Skeletal muscle tissue (tissue), 4 donors: ENCODE results near the gene DVL3. TPM values are rescaled to one million over a fixed set of nuclear protein-coding genes. Genes with fewer than 3 reads are reported as not detected.

ENCODE experiments used
- H3K27ac ChIP-seq: one replicate; pipeline ENCODE4 v1.7.0; 2013; ENCODE audit warnings: mild to moderate bottlenecking, low read depth, low read length, inconsistent platforms
- H3K27me3 ChIP-seq, 3 donors: one replicate each; pipeline ENCODE4 v1.7.0; 2013; ENCODE audit warnings: low read length in 3 of 3; ENCODE audit not compliant: control insufficient read depth in 3 of 3, insufficient read depth in 3 of 3
- H3K36me3 ChIP-seq, 3 donors: one replicate each; pipeline ENCODE4 v1.7.0; 2013; ENCODE audit warnings: low read length in 3 of 3; ENCODE audit not compliant: control insufficient read depth in 3 of 3, insufficient read depth in 3 of 3
- H3K4me1 ChIP-seq, 3 donors: one replicate each; pipeline ENCODE4 v1.7.0; 2013; ENCODE audit warnings: low read length in 3 of 3, mild to moderate bottlenecking in 3 of 3; ENCODE audit not compliant: control insufficient read depth in 3 of 3, insufficient read depth in 3 of 3
- H3K4me3 ChIP-seq, 3 donors: one replicate each; pipeline ENCODE4 v1.7.0; 2013; ENCODE audit warnings: low read length in 3 of 3
- H3K9ac ChIP-seq, 3 donors: one replicate each; pipeline ENCODE4 v1.7.0; 2013; ENCODE audit warnings: low read length in 3 of 3, mild to moderate bottlenecking in 3 of 3, moderate library complexity in 2 of 3, low read depth in 1 of 3
- H3K9me3 ChIP-seq, 3 donors: one replicate each; pipeline ENCODE4 v1.7.0; 2013; ENCODE audit warnings: low read length in 3 of 3; ENCODE audit not compliant: control insufficient read depth in 3 of 3
- total RNA-seq: library from RNA; depleted of rRNA; stranded (reverse); fragments of >200 nt; gene quantifications from one replicate; pipeline ENCODE4 v1.2.3, GENCODE V29; 2014
- donor health status: Osteomylitis.

The DVL3 gene
- total RNA-seq, 1 donor from 2014 or later: 23.5 TPM

DNA sequence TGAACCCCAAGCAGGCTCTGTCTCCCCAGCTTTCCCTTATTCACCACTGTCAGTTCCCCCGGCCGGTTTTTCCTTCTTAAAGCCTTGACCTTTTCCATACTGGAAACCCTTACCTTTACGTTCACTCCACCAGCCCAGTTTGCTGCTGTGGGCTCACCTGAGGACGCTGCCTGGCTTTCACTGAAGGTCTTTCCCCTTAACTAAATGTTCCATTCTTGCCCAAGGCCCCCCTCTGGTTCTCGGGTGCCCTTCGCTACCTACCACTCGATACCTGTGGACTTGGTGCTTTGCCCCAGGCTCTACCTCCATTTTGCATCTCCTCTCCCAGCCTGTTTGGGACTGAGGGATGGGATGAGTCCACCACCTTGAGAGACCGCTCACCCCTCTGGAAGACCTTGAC lies 20.3 kb downstream of the DVL3 start:
- peaks cover 49 to 56% (median 52%) of the 10 kb centered on the region in 3 donors for H3K36me3 ChIP-seq
- H3K4me1 ChIP-seq: peaks cover 40 to 54% (median 42%) of the 10 kb centered on the region in 3 donors
- H3K9me3 ChIP-seq: no peaks in the 10 kb centered on the region
- H3K9ac ChIP-seq: peak overlapping the region; percentile 92 to 99 (median 99)
- peak overlapping the region; percentile 93 for H3K27ac ChIP-seq
- no peaks in the 10 kb centered on the region for H3K27me3 ChIP-seq
- peak overlapping the region; percentile 91 to 98 (median 98) for H3K4me3 ChIP-seq

DNA sequence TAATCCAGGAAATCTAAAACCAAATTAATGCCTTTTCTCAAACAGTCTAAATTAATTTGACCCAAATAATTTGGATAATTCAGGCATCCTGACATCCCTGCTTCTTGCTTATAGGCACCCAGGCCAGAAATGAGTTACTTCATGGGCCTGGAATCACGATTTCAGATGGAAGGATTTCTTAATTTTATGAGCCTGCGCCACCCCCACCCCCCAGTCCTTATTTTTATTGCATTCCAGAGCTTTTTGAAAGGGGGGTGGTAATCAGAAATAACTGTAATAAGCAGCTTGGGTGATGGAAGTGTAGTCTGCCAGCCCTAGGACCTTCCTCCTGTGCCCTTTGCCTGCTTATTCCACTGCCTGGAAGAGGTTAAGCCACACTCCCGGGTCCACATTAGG lies 20.8 kb downstream of the DVL3 start:
- Histone ChIP-seq H3K27ac (peak overlapping the region; percentile 93), H3K27me3 (no peaks in the 10 kb centered on the region), H3K36me3 (peaks cover 51 to 57% (median 52%) of the 10 kb centered on the region in 3 donors), H3K4me1 (peaks cover 40 to 56% (median 42%) of the 10 kb centered on the region in 3 donors), H3K9me3 (no peaks in the 10 kb centered on the region), H3K4me3 (peak overlapping the region; percentile 91 to 98 (median 98)), H3K9ac (peak overlapping the region; percentile 92 to 99 (median 99))

GRCh38 chr3:184176377-184177330 lies 21.5 kb downstream of the DVL3 start:
- H3K27me3 ChIP-seq: no peaks in the 10 kb centered on the region
- H3K36me3 ChIP-seq: peaks cover 51 to 58% (median 52%) of the 10 kb centered on the region in 3 donors
- H3K27ac ChIP-seq: peak overlapping the region; percentile 93
- no peaks in the 10 kb centered on the region for H3K9me3 ChIP-seq
- H3K4me3 ChIP-seq: peak overlapping the region; percentile 91 to 98 (median 98)
- H3K9ac ChIP-seq: peak overlapping the region; percentile 92 to 99 (median 99)
- H3K4me1 ChIP-seq: peaks cover 40 to 56% (median 42%) of the 10 kb centered on the region in 3 donors

DNA sequence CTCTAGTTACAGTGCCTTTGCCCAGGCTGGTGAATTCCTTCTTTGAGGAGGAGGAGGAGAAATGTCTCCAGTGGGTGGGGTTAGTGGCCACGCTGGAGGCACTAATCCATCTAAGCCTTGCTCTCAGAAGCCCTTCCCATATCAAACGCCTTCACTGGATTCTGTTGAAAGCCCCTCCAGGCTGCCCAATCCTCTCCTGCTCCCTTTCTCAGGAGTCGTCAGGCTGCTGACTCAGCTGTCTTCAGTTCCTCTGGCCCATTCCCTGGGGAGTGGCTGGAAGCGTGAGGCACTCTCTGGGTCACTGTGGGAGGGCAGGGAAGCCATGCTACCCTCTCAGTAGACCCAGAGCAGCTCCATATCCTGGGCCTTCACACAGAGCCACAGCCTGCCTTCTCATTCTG lies 22.2 kb downstream of the DVL3 start:
- H3K36me3 ChIP-seq: peaks cover 53 to 58% (median 55%) of the 10 kb centered on the region in 3 donors
- H3K4me3 ChIP-seq: peak overlapping the region; percentile 91 to 98 (median 98)
- peak overlapping the region; percentile 93 for H3K27ac ChIP-seq
- H3K4me1 ChIP-seq: peaks cover 40 to 56% (median 40%) of the 10 kb centered on the region in 3 donors
- peak overlapping the region; percentile 92 to 99 (median 99) for H3K9ac ChIP-seq
- no peaks in the 10 kb centered on the region for H3K27me3 ChIP-seq
- H3K9me3 ChIP-seq: no peaks in the 10 kb centered on the region

DNA sequence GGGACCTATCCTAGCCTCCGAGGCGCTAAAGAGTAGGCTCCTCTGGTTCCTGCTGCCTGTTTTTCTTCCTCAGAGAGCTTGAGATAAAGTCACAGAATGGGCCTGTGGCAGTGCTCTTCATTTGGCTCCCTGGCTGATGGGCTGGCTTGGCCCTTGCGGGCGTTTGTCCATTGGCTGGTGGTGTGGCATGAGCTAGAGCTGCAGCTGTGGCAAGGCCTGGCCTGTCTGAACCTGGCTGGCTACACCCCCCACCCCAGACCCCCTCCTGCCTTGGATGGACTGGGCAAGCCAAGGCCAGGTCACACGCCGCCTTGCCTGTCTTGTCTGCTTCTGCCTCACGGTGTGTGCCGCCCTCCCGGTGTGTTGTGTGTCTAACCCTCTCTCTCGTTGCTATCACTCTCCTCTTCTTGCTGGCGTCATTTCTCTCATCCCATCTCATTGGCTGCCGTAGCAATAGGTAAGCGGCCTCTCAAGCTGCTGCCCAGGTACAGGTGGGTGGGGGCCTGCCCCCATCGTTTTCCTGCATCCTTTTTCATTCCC lies 22.7 kb downstream of the DVL3 start:
- peak overlapping the region; percentile 93 for H3K27ac ChIP-seq

DNA sequence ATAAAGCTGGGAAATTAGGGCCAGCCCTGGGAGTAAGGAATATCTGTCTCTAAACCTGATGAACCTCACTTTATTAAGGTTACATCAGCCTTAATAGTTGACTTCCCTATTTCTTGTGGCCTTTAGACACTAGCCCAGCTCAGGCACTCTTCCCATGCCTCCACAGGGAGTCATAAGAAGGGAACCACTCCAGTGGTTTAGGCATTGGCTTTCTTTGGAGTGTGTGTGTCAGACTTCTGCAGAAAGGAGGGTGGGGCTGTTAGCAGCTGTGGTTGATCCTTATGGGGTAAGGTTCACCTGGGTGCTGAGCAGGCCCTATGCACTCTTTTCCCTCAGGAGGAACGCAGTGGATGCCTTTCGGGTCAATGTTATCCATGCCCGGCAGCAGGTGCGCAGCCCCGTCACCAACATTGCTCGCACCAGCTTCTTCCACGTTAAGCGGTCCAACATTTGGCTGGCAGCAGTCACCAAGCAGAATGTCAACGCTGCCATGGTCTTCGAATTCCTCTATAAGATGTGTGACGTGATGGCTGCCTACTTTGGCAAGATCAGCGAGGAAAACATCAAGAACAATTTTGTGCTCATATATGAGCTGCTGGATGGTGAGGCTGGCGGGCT lies 23.5 kb downstream of the DVL3 start:
- H3K9me3 ChIP-seq: no peaks in the 10 kb centered on the region
- no peaks in the 10 kb centered on the region for H3K27me3 ChIP-seq
- peaks cover 66 to 68% (median 66%) of the 10 kb centered on the region in 3 donors for H3K36me3 ChIP-seq
- H3K27ac ChIP-seq: no peak overlapping the region
- H3K4me3 ChIP-seq: no peak overlapping the region
- H3K4me1 ChIP-seq: peaks cover 38 to 55% (median 39%) of the 10 kb centered on the region in 3 donors
- peak overlapping the region in 2 of 3 donors; percentile 8 to 38 for H3K9ac ChIP-seq

More for the DNA sequence above, 22.7 kb downstream of the DVL3 start:
- Histone ChIP-seq H3K27me3 (no peaks in the 10 kb centered on the region), H3K36me3 (peaks cover 58 to 62% (median 60%) of the 10 kb centered on the region in 3 donors), H3K9me3 (no peaks in the 10 kb centered on the region), H3K4me1 (peaks cover 40 to 56% (median 40%) of the 10 kb centered on the region in 3 donors), H3K9ac (peak overlapping the region in 1 of 3 donors; percentile 99), H3K4me3 (peak overlapping the region in 2 of 3 donors; percentile 91 to 98)

- peaks cover 33 to 47% (median 34%) of the 10 kb centered on the region in 3 donors for H3K4me1 ChIP-seq
- peak overlapping the region in 1 of 3 donors; percentile 8 for H3K9ac ChIP-seq
- peaks cover 72 to 73% (median 73%) of the 10 kb centered on the region in 3 donors for H3K36me3 ChIP-seq
- H3K27me3 ChIP-seq: no peaks in the 10 kb centered on the region
- H3K9me3 ChIP-seq: no peaks in the 10 kb centered on the region
- no peak overlapping the region for H3K27ac ChIP-seq
- no peak overlapping the region for H3K4me3 ChIP-seq
Observed at GRCh38 chr3:184180165-184180564, 25.0 kb downstream of the DVL3 start.

GRCh38 chr3:184181596-184181995 lies 26.4 kb downstream of the DVL3 start:
- Histone ChIP-seq H3K9me3 (no peaks in the 10 kb centered on the region), H3K27me3 (no peaks in the 10 kb centered on the region), H3K4me3 (no peak overlapping the region), H3K27ac (no peak overlapping the region), H3K36me3 (peaks cover 72 to 73% (median 73%) of the 10 kb centered on the region in 3 donors), H3K9ac (no peak overlapping the region), H3K4me1 (peaks cover 26 to 44% (median 28%) of the 10 kb centered on the region in 3 donors)

- H3K4me3 ChIP-seq: no peak overlapping the region
- H3K9ac ChIP-seq: no peak overlapping the region
- H3K27ac ChIP-seq: no peak overlapping the region
- H3K27me3 ChIP-seq: no peaks in the 10 kb centered on the region
- no peaks in the 10 kb centered on the region for H3K9me3 ChIP-seq
- peaks cover 60 to 71% (median 70%) of the 10 kb centered on the region in 3 donors for H3K36me3 ChIP-seq
- peaks cover 25 to 44% (median 25%) of the 10 kb centered on the region in 3 donors for H3K4me1 ChIP-seq
Observed at GRCh38 chr3:184183679-184184078, 28.5 kb downstream of the DVL3 start.
